PFSK-1 (cell line): ENCODE measurements around the gene KDM4C.

ENCODE experiments used
- POLR2AphosphoS5 ChIP-seq: IDR thresholded peaks from 2 replicates; pipeline ENCODE4 v1.6.1; 2012; ENCODE audit warnings: low read depth, mild to moderate bottlenecking, control low read depth, low read length, moderate library complexity
- REST ChIP-seq, 2 experiments: IDR thresholded peaks; 2 replicates each; pipeline versions ENCODE4 v1.6.1 to v1.8.0; 2011 to 2012; ENCODE audit warnings: low read depth in 2 of 2, low read length in 2 of 2, control low read depth in 1 of 2, inconsistent platforms in 1 of 2, mild to moderate bottlenecking in 1 of 2, moderate library complexity in 1 of 2; ENCODE audit not compliant: insufficient read depth in 1 of 2

GRCh38 chr9:6924149-6924548, 166.4 kb downstream of the KDM4C start:
- TF ChIP-seq POLR2AphosphoS5 = no peak
- no peak for TF ChIP-seq REST (IDR thresholded peaks at IDR 0.05; ENCODE audit: insufficient read depth in 1 of 2, low read depth in 2 of 2, low read length in 2 of 2)
